HG02870 (cell line): ENCODE results near the gene PTPRG.

Source experiments
- ATAC-seq: cut with Tn5 transposase; IDR thresholded peaks from one replicate; pipeline ENCODE4 v1.9.1; 2021; ENCODE audit warnings: mild to moderate bottlenecking, moderate library complexity; ENCODE audit not compliant: unreplicated experiment

Gene PTPRG

GRCh38 chr3:61583890-61584875 lies 22.8 kb downstream of the PTPRG start:
- ATAC-seq = no peak

- ATAC-seq = no peak
Measured at GRCh38 chr3:61589856-61590255, 28.5 kb downstream of the PTPRG start.

GRCh38 chr3:61591300-61591699 lies 29.9 kb downstream of the PTPRG start:
- ATAC-seq = no peak

- ATAC-seq = no peak
Measured at GRCh38 chr3:61593446-61594029, 32.2 kb downstream of the PTPRG start.

GRCh38 chr3:61594144-61594963 lies 33.0 kb downstream of the PTPRG start:
- ATAC-seq = no peak

GRCh38 chr3:61594964-61595285 lies 33.6 kb downstream of the PTPRG start:
- no peak for ATAC-seq

- ATAC-seq = no peak
Measured at GRCh38 chr3:61595288-61595687, 33.9 kb downstream of the PTPRG start.

- ATAC-seq = no peak
Measured at GRCh38 chr3:61595826-61596225, 34.5 kb downstream of the PTPRG start.

GRCh38 chr3:61597906-61598305 lies 36.5 kb downstream of the PTPRG start:
- no peak for ATAC-seq

GRCh38 chr3:61600195-61600594 lies 38.8 kb downstream of the PTPRG start:
- no peak for ATAC-seq

- ATAC-seq = no peak
Measured at GRCh38 chr3:61601831-61602230, 40.5 kb downstream of the PTPRG start.

- no peak for ATAC-seq
Measured at GRCh38 chr3:61602466-61602865, 41.1 kb downstream of the PTPRG start.

GRCh38 chr3:61605589-61606175 lies 44.3 kb downstream of the PTPRG start:
- no peak for ATAC-seq

GRCh38 chr3:61606196-61606595 lies 44.8 kb downstream of the PTPRG start:
- ATAC-seq = no peak

- ATAC-seq = no peak
Measured at GRCh38 chr3:61608072-61608471, 46.7 kb downstream of the PTPRG start.

- ATAC-seq = no peak
Measured at GRCh38 chr3:61608711-61609110, 47.3 kb downstream of the PTPRG start.

GRCh38 chr3:61610316-61610715 lies 48.9 kb downstream of the PTPRG start:
- no peak for ATAC-seq

- ATAC-seq = no peak
Measured at GRCh38 chr3:61612211-61613194, 51.1 kb downstream of the PTPRG start.

- ATAC-seq = no peak
Measured at GRCh38 chr3:61613666-61614065, 52.3 kb downstream of the PTPRG start.

- no peak for ATAC-seq
Measured at GRCh38 chr3:61615643-61616042, 54.3 kb downstream of the PTPRG start.
